Subcutaneous adipose tissue (tissue), 4 donors: ENCODE measurements around the gene SUN3. TPM values are rescaled to one million over a fixed set of nuclear protein-coding genes. Genes with fewer than 3 reads are reported as not detected.

Source experiments
- total RNA-seq, 4 donors: library from RNA; depleted of rRNA; stranded (reverse); fragments of >200 nt; gene quantifications; one replicate each; pipeline ENCODE4 v1.1.0, GENCODE V29; 2016
- TF ChIP-seq, protein P1 (sequence below): fragments of 450-650 bp; IDR thresholded peaks from one replicate; pipeline ENCODE4 v1.5.1; 2016; ENCODE audit warnings: low read depth, mild to moderate bottlenecking, control low read depth, antibody characterized with exemption, moderate library complexity

SUN3 gene
- total RNA-seq, 4 donors from 2014 or later: not detected

DNA sequence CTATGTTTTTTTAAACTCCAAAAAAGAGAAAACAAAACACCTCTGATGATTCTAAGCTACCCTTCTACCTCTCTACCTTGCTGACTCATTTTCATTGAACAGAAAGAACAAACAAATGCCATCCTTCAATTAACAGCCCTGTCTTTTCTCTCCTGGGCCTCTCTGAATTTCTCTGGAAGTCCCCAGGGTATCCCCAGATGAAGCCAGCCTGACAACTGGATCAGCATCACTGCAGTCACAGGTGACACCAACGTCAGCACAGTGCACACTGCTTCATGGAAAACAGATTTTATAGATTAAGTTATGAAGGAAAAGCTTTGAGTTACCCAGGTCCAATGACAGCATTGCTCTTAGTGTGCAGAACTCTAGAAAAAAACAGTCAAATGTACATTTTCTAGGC, 55.2 kb downstream of the SUN3 start:
- TF ChIP-seq, protein P1, sequence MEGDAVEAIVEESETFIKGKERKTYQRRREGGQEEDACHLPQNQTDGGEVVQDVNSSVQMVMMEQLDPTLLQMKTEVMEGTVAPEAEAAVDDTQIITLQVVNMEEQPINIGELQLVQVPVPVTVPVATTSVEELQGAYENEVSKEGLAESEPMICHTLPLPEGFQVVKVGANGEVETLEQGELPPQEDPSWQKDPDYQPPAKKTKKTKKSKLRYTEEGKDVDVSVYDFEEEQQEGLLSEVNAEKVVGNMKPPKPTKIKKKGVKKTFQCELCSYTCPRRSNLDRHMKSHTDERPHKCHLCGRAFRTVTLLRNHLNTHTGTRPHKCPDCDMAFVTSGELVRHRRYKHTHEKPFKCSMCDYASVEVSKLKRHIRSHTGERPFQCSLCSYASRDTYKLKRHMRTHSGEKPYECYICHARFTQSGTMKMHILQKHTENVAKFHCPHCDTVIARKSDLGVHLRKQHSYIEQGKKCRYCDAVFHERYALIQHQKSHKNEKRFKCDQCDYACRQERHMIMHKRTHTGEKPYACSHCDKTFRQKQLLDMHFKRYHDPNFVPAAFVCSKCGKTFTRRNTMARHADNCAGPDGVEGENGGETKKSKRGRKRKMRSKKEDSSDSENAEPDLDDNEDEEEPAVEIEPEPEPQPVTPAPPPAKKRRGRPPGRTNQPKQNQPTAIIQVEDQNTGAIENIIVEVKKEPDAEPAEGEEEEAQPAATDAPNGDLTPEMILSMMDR: no peak

- TF ChIP-seq, protein P1: no peak
Observed at GRCh38 chr7:47970761-47971160, 58.1 kb downstream of the SUN3 start.

- TF ChIP-seq, protein P1: no peak
Observed at GRCh38 chr7:47968847-47969774, 59.8 kb downstream of the SUN3 start.

- TF ChIP-seq, protein P1: no peak
Observed at GRCh38 chr7:47967708-47968107, 61.2 kb downstream of the SUN3 start.

GRCh38 chr7:47967123-47967522, 61.8 kb downstream of the SUN3 start:
- TF ChIP-seq, protein P1: no peak

GRCh38 chr7:47965456-47965855, 63.5 kb downstream of the SUN3 start:
- TF ChIP-seq, protein P1: no peak

DNA sequence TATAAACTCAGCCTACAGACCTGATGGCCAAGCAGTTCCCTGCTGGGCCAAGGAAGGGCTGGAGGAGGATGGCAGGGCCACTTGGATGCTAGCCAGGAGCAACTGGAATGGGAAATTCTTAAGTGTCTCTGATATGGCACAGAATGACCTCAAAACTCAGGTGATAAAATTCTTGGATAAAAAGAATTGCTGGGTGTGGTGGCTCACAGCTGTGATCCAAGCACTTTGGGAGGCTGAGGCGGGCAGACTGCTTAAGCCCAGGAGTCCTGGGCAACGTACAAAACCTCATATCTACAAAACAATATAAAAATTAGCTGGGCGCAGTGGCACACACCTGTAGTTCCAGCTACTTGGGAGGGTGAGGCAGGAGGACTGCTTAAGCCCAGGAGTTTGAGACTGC, 66.6 kb downstream of the SUN3 start:
- TF ChIP-seq, protein P1: no peak
